TTC549 (cell line): ENCODE data around the gene SGIP1.
"Not testable (repeated sequence)": the region's sequence is repeated elsewhere in the genome, so short reads cannot be mapped to it uniquely, and the experiment has no call there.

Experiments
- FAIRE-seq: peaks from 2 replicates; lab custom pipeline; 2012; peaks lifted over from hg19 to GRCh38; lab: Jason Lieb, UNC

Gene SGIP1

GRCh38 chr1:66682106-66682505 lies 148.2 kb downstream of the SGIP1 start:
- FAIRE-seq, result no peak

GRCh38 chr1:66684353-66684752 lies 150.4 kb downstream of the SGIP1 start:
- no peak for FAIRE-seq

GRCh38 chr1:66685265-66685664 lies 151.3 kb downstream of the SGIP1 start:
- no peak for FAIRE-seq

GRCh38 chr1:66685670-66686069 lies 151.7 kb downstream of the SGIP1 start:
- no peak for FAIRE-seq

- FAIRE-seq, result no peak
Measured at GRCh38 chr1:66686406-66686805, 152.5 kb downstream of the SGIP1 start.

GRCh38 chr1:66687358-66687757 lies 153.4 kb downstream of the SGIP1 start:
- FAIRE-seq, result no peak

- FAIRE-seq, result no peak
Measured at GRCh38 chr1:66690666-66691381, 156.9 kb downstream of the SGIP1 start.

GRCh38 chr1:66692681-66693080 lies 158.7 kb downstream of the SGIP1 start:
- FAIRE-seq, result no peak

GRCh38 chr1:66693856-66694255 lies 159.9 kb downstream of the SGIP1 start:
- no peak for FAIRE-seq

GRCh38 chr1:66695116-66695515 lies 161.2 kb downstream of the SGIP1 start:
- no peak for FAIRE-seq

- FAIRE-seq, result no peak
Measured at GRCh38 chr1:66696771-66697170, 162.8 kb downstream of the SGIP1 start.

- no peak for FAIRE-seq
Measured at GRCh38 chr1:66699213-66699612, 165.3 kb downstream of the SGIP1 start.

GRCh38 chr1:66704177-66704875 lies 170.4 kb downstream of the SGIP1 start:
- no peak for FAIRE-seq

- no peak for FAIRE-seq
Measured at GRCh38 chr1:66705110-66705509, 171.2 kb downstream of the SGIP1 start.

GRCh38 chr1:66711420-66711819 lies 177.5 kb downstream of the SGIP1 start:
- FAIRE-seq, result peak; percentile 31

- FAIRE-seq, result no peak
Measured at GRCh38 chr1:66712839-66713238, 178.9 kb downstream of the SGIP1 start.

- FAIRE-seq, result no peak
Measured at GRCh38 chr1:66723985-66724384, 190.0 kb downstream of the SGIP1 start.

- peak; percentile 85 for FAIRE-seq
Measured at GRCh38 chr1:66725885-66726665, 192.1 kb downstream of the SGIP1 start.

- no peak for FAIRE-seq
Measured at GRCh38 chr1:66728021-66728420, 194.1 kb downstream of the SGIP1 start.

- not testable (repeated sequence) for FAIRE-seq
Measured at GRCh38 chr1:66728716-66729115, 194.8 kb downstream of the SGIP1 start.

- FAIRE-seq, result no peak
Measured at GRCh38 chr1:66729119-66729518, 195.2 kb downstream of the SGIP1 start.

GRCh38 chr1:66729523-66729922 lies 195.6 kb downstream of the SGIP1 start:
- no peak for FAIRE-seq

GRCh38 chr1:66730462-66730861 lies 196.5 kb downstream of the SGIP1 start:
- no peak for FAIRE-seq
